ENCODE data around the gene METAP2.
"Not testable (repeated sequence)": the region's sequence is repeated elsewhere in the genome, so short reads cannot be mapped to it uniquely, and the experiment has no call there.

Gene METAP2

DNA sequence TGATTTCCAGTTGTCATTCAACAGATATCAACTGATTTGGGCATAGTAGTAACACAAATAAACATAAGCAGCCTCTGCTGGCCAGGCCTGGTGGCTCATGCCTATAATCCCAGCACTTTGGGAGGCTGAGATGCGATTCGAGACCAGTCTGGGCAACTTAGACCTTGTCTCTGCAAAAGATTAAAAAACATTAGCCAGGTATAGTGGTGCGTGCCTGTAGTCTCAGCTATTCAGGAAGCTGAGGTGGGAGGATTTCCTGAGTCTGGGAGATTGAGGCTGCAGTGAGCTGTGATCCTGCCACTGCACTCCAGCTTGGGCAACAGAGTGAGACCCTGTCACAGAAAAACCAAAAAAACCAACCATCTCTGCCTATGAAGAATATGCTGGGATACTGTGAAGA is 7.1 kb downstream of the METAP2 start:
- ChIA-PET POLR2A (no interaction called here), CTCF (no interaction called here)
- DNase-seq (ENCODE audit: low read depth, low spot score), result no peak
- no peak overlapping the region for H3K4me3 ChIP-seq (ENCODE audit: low read depth, low read length)
- TF ChIP-seq, protein P1, sequence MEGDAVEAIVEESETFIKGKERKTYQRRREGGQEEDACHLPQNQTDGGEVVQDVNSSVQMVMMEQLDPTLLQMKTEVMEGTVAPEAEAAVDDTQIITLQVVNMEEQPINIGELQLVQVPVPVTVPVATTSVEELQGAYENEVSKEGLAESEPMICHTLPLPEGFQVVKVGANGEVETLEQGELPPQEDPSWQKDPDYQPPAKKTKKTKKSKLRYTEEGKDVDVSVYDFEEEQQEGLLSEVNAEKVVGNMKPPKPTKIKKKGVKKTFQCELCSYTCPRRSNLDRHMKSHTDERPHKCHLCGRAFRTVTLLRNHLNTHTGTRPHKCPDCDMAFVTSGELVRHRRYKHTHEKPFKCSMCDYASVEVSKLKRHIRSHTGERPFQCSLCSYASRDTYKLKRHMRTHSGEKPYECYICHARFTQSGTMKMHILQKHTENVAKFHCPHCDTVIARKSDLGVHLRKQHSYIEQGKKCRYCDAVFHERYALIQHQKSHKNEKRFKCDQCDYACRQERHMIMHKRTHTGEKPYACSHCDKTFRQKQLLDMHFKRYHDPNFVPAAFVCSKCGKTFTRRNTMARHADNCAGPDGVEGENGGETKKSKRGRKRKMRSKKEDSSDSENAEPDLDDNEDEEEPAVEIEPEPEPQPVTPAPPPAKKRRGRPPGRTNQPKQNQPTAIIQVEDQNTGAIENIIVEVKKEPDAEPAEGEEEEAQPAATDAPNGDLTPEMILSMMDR (IDR thresholded peaks at IDR 0.05; ENCODE audit: insufficient read depth, low read length, missing control alignments), result no peak

DNA sequence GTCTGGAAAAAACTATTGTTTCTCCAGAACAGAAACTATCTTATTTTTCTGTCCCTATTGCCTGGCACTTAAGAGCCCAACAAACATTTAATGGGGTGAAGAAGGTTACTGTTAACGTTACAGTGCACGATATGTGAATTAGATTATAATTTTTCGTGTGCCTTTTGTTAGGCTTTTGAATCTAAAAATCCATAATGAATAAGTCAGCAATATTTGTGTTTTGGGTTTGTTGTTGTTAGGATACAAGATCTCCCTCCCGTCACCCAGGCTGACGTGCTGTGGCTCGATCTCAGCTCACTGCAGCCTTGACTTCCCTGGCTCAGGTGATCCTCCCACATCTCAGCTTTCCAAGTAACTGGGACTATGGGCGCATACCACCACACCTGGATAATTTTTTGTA is 7.9 kb downstream of the METAP2 start:
- POLR2A ChIA-PET, result no interaction called here
- no peak overlapping the region for H3K4me3 ChIP-seq (ENCODE audit: low read depth, low read length)
- CTCF ChIA-PET, result no interaction called here
- DNase-seq (ENCODE audit: low read depth, low spot score), result no peak
- TF ChIP-seq, protein P1 (IDR thresholded peaks at IDR 0.05; ENCODE audit: insufficient read depth, low read length, missing control alignments), result no peak

DNA sequence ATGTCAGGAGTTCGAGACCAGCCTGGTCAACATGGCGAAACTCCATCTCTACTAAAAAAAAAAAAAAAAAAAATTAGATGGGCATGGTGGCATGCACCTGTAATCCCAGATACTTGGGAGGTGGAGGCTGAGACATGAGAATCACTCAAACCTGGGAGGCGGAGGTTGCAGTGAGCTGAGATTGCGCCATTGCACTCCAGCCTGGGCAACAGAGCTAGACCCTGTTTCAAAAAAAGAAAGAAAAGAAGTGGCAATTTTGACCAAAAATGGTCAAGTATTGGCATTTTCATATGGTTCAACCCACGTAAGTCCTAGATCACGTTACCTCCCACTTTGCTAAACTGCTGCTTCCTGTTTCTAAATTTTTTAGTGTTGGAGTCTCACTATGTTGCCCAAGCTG is 8.6 kb downstream of the METAP2 start:
- POLR2A ChIA-PET; DNase-seq (ENCODE audit: low read depth, low spot score); H3K4me3 ChIP-seq (ENCODE audit: low read depth, low read length): not testable (repeated sequence)
- CTCF ChIA-PET, result interaction anchor here (1.6 to 1.8 kb wide), 2 partner anchors 9 to 146 kb away, joined by 4 to 5 read pairs; partner anchors contain the start of gene METAP2

DNA sequence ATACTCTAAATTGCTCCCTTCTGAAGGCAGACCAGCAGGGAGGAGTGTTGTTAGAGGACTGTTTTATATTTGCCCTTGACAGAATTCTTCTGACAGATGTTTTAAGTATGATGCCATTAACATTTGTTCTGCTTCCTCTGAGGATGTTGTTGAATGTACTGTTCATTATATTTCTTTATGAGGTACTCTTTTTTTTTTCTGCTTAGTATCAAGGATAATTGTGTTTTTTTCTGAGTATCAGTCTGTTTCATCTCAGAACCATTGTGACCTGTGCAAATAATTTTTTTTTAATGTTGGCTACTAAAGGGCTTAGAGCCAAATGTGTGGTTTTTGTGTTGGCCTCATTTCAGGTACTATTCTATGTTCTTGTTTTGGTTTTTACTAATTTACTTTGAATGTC is 10.6 kb downstream of the METAP2 start:
- TF ChIP-seq, protein P1 (IDR thresholded peaks at IDR 0.05; ENCODE audit: insufficient read depth, low read length, missing control alignments), result no peak
- H3K4me3 ChIP-seq (ENCODE audit: low read depth, low read length), result no peak overlapping the region
- ChIA-PET CTCF (no interaction called here), POLR2A (no interaction called here)
- no peak for DNase-seq (ENCODE audit: low read depth, low spot score)

DNA sequence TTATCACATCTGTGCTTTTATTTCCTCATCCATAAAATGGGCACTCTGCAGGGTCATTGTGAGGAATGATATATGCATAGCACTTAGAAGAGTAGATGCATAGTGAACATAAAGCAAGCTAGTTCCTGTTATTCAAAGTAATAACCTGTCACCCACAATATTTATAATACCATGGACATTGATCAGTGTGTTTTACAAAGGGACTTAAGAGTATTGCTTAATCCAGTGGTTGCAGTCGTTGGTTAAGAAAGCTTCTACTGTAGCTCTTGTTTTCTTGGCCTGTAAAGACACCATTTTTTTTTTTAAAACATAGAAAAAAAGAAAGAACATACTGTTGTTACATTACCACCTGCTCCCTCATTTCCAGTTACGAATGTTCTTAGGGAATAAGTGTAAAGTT is 13.1 kb downstream of the METAP2 start:
- ChIA-PET POLR2A (interaction anchor here (0.7 to 1.0 kb wide), 2 partner anchors 13 to 33 kb away, joined by 3 read pairs; partner anchors contain the start of gene METAP2), CTCF (no interaction called here)
- DNase-seq (ENCODE audit: low read depth, low spot score), result no peak
- H3K4me3 ChIP-seq (ENCODE audit: low read depth, low read length), result no peak overlapping the region
- TF ChIP-seq, protein P1 (IDR thresholded peaks at IDR 0.05; ENCODE audit: insufficient read depth, low read length, missing control alignments), result no peak

DNA sequence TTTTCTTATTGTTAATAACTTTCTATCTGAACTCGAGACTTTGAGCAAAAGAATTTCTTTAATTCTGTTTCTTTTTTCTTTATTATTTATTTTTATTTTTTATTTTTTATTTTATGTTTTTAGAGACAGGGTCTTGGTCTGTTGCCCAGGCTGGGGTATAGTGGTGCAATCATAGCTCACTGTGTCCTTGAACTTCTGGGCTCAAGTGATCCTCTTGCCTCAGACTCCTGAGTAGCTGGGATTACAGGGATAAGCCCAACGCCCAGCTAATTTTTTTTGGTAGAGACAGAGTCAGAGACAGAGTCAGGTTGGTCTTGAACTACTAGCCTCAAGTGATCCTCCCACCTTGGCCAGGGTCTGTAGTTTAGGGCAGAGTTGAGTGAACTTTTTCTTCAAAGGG is 18.5 kb downstream of the METAP2 start:
- ChIA-PET POLR2A (no interaction called here), CTCF (no interaction called here)
- TF ChIP-seq, protein P1 (IDR thresholded peaks at IDR 0.05; ENCODE audit: insufficient read depth, low read length, missing control alignments), result no peak
- DNase-seq (ENCODE audit: low read depth, low spot score), result no peak
- no peak overlapping the region for H3K4me3 ChIP-seq (ENCODE audit: low read depth, low read length)

DNA sequence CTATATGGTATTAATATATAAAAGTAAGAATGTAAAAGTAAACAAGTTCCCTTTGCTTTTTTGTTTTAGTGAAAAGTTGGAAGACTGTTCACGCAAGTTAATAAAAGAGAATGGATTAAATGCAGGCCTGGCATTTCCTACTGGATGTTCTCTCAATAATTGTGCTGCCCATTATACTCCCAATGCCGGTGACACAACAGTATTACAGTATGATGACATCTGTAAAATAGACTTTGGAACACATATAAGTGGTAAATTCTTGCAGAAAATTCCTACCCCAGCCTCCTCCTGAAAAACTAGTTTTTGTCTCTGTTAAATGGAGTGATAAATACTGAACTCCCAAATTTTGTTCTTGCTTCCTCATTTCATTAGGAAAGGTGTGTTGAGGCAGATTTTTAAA is 20.9 kb downstream of the METAP2 start:
- DNase-seq (ENCODE audit: low read depth, low spot score), result no peak
- ChIA-PET CTCF (no interaction called here), POLR2A (no interaction called here)
- TF ChIP-seq, protein P1 (IDR thresholded peaks at IDR 0.05; ENCODE audit: insufficient read depth, low read length, missing control alignments), result no peak
- H3K4me3 ChIP-seq (ENCODE audit: low read depth, low read length), result no peak overlapping the region

All from AG04449 (cell line).